HG03575 (cell line): Measurements from ENCODE around the gene OTOP2.

ENCODE experiments used
- ATAC-seq: cut with Tn5 transposase; IDR thresholded peaks from one replicate; pipeline ENCODE4 v1.9.1; 2021; ENCODE audit not compliant: unreplicated experiment, insufficient number of reproducible peaks, low FRiP score; ENCODE audit errors: extremely low read depth

Gene OTOP2

DNA sequence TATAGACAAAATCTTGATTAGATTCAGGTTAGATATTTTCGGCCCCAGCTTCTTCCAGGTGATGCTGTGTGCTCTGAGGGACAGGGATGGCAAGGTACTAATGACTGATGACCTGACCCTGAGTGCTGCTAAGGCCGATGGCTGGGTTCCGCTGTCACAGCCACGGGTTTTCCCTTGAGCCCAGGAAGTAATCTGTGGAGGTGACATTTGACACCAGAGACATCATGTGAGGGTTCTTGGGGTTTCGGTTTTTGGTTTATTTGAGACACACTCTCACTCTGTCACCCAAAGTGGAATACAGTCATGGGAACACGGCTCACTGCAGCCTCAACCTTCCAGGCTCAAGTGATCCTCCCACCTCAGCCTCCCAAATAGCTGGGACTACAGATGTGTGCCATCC lies 21.5 kb downstream of the OTOP2 start:
- ATAC-seq: no peak

DNA sequence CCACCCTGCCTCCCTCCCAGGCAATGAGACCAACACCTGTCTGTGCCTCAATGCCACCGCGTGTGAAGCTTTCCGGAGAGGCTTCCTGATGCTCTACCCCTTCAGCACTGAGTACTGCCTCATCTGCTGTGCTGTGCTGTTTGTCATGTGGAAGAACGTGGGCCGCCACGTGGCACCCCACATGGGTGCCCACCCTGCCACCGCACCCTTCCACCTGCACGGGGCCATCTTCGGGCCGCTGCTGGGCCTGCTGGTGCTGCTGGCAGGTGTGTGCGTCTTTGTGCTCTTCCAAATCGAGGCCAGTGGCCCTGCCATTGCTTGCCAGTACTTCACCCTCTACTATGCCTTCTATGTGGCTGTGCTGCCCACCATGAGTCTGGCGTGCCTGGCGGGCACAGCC lies 22.6 kb downstream of the OTOP2 start:
- ATAC-seq: no peak

DNA sequence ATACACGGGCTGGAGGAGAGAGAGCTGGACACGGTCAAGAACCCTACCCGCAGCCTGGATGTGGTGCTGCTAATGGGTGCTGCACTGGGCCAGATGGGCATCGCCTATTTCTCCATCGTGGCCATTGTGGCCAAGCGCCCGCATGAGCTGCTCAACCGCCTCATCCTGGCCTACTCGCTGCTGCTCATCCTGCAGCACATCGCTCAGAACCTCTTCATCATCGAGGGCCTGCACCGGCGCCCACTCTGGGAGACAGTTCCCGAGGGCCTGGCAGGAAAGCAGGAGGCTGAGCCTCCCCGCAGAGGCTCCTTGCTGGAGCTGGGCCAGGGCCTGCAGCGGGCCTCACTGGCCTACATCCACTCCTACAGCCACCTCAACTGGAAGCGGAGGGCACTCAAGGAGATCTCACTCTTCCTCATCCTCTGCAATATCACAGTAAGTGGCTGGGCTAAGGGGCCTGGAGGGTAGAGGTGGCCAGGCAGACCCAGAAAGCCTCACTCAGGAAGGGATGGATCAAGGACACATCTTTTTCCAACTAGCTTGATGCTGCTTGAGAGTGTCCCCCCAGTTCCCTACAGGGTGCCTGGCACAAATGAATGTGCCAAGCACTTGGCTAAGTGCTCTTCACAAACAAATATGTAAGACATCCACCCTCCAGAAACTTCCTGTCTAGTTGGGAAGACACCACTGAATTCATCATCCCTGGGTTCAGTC lies 23.1 kb downstream of the OTOP2 start:
- no peak for ATAC-seq

DNA sequence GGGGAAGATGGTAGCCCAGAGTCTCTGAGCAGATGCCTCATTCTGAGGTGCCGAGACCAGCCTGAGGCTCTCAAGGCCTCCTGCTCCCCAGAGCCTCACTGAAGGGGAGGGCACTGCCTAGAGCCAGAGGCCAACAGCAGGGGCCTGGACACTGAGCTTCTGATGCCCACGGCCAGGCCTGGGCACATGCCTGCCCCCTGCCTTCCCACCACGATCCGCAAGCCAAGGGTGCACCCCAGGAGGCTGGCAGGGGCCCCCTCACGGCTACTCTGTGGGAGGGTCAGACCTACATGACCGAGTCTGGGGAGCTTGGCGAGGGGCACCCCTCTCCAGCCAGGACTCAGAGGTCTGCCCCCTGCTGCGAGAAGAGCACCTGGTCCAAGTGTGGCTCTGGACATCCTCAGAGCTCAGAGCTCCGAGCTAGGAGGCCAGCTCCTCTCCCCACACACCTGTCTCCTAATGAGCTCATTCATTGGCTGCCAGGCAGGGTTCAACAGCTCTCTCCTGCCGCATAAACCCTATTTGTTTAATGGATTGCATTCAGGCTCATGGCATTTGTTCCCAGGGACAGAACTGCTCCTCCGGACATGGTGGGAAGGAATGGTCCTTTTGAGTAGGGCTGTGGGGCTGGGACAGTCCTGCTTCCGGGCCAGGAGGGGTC lies 25.5 kb downstream of the OTOP2 start:
- ATAC-seq: no peak

DNA sequence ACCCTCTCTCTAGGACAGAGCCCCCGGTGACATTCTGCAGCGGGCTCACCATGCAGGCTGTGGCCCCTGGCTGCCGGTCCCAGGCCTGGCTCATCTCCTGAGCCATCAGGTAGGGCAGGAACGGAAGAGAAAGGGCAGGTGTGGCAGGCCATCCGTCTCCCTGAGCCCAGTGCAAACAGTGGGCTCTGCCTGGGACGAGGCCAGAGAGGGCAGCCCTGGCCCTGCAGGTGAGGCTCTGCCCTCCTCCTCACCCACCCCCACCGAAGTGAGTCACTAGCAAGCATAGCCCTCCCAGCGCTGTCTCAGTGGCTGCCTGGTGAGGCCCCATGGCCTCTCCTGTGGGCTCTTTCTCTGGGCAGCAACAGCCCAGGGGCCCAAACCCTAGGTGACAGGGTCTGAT lies 26.1 kb downstream of the OTOP2 start:
- ATAC-seq: no peak

DNA sequence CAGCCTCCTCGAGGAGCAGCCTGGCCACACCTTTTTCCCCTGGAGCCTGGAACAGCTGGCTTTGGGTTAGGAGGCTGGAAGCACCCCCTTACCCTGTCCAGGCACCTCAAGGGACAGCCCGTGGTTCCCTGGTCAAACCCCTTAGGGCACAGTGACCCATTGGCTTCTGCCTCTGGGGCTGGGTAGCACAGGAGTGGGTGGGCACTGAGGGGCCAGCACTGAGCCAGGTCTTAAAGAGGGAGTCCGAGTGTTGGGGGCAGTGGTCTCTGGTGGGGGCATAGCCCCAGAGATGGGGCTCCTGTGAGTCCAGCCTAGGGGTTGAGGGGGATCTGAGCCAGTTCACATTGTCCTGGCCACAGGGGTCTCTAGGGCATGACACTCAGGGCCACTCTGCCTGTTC lies 27.0 kb downstream of the OTOP2 start:
- ATAC-seq: no peak

DNA sequence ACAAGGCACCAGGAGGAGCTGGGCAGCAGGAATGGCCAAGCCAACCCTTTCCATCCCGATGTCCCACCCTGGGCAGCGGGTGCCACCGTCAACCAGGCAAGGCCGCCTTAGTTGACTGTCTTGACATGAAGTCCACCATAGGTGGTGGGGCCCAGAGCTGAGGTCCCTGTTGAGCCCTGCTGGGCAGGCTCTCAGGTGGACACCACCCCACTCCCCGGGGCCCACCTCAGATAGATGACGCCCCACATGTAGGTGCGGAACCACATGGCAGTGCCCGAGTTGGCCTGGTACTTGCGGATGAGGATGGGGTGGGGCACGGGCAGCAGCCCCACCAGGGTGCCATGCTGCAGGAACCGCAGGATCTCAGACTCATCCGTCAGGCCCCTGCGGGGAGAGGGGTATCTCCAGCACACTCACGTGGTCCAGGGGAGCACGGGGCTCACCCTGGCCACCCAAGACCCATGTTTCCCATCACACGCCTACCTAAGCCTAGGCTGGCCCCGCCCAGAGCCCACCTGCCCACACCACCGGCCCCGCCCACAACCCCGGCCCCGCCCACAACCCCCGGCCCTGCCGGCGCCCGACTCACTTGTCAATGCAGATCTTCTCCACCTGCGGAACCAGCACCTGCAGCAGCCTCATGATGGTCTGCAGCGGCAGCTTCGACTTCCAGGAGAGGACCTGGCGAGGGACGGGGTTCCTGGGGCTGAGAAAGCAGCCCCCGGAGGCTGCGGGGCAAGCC lies 27.8 kb downstream of the OTOP2 start:
- no peak for ATAC-seq

DNA sequence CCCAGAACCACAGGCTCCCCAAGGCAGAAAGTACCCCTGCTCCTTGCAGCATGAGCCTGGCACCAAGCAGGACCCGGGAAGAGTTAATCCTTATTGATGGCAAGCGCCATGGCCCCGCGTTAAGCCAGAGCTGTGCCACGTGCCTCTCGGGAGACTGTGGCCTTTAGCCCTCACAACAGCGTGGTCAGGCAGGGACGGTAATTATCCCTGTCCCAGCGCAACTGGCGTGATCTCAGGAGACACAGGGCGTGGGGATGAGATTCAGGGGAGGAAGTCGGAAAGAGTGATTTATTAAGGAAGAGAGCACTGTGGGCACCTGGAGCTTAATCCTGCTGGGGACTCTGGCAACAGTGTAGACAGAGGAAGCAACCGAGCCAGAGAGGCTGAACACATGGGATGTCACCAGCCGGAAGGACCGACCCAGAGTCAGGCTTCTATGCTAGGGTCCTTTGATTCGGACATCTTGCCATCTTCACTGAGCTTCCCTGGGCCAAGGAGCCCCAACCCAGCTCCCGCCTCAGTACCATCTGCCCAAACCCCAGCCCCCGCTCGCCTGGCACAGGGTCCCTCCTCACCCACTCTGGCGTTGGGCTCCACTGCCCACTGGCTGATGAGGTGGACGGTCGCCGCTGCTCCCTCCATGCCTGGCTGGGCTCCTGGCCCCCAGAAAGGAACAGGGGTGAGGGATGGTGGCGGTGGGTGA lies 28.5 kb downstream of the OTOP2 start:
- no peak for ATAC-seq

DNA sequence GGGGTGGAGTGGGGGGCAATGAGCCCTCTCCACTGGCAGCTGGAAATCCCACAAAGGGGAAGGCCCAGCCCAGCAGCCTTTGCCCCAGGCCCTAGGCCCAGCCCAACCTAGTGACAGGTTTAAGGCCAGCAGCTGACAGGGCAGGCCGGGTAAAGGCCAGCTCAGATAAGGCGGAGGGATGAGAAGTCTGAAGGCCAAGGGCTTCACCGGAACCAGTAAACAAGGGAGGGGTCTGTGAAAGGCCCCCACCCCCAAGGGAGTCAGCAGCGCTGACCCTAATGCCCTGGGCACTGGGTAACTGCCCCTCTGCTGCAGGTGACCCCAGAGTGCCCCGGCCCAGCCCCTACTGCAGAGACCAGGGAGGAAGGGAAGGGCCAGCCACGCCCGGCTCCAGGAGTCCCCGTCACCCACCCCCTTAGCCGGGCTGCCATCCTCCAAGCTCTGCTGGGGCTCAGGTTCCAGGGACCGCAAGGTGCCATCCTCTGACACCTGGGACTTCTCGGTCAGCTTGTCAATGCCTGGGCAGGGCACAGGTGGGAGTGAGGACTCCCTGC lies 29.1 kb downstream of the OTOP2 start:
- ATAC-seq: no peak

DNA sequence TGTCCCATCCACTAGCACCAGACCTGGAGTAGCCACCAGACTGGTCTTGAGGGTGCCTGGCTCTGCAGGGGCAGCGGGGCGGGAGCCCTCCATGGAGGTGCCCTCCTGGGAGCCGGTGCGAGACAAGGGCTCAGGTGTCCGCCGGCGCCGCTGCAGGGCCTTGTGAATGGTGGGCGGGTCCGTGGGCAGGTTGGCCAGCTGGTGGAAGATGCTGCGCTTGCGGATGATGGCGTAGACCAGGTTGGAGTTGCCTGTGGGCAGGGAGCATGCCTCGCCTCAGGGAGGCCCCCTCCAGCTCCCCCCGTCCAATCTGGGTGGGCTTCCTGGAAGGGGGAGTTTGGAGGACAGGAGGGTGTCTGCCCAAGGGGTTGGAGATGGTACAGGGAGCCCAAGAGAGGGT lies 30.0 kb downstream of the OTOP2 start:
- no peak for ATAC-seq

DNA sequence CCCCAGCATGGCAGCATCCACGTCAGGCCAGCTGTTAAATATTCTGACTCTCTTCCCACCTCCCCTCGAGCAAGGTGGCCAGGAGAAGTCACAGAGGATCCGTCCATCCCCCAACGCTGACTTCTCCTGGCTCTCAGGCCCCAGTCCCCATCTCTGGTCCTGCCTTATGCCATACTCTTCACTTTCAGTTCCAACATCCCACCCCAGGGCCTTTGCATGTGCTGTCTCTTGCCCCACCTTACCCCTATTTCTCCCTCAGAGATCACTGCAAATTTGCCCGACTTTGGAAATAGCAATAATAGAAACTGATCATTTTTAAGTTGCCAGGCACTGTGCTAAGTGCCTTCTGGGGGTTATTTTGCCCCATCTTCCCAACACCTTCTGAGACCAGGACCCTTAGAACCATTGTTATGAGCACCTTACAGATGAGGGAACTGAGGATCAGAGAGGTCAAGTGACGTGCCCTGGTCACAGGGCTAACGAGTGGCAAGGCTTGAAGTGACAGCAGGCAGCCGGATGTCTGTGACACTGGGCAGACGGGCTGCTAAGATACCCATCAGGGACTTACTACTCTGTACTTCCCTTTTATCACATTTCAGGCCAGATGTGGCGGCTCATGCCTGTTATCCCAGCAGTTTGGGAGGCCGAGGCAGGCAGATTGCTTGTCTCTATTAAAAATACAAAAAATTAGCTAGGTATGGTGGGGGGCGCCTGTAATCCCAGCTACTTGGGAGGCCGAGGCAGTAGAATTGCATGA lies 30.8 kb downstream of the OTOP2 start:
- no peak for ATAC-seq

DNA sequence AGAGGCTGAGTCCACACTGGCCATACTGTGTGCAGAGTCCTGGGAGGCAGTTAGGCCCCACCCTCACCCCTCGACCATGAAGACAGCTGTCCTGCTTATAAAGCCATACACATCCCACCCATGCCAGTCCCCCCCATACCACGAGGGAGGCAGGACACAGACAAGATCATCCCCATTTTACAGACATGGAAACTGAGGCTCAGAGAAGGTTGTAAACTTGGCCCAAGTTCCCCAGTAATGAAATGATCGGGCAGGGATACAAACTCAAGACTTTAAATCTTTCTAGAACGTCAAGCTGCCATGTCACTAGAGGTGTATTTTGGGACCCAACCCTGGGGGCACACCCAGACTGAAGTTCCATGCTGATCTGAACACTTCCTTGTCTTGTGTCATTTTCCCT lies 32.0 kb downstream of the OTOP2 start:
- no peak for ATAC-seq

DNA sequence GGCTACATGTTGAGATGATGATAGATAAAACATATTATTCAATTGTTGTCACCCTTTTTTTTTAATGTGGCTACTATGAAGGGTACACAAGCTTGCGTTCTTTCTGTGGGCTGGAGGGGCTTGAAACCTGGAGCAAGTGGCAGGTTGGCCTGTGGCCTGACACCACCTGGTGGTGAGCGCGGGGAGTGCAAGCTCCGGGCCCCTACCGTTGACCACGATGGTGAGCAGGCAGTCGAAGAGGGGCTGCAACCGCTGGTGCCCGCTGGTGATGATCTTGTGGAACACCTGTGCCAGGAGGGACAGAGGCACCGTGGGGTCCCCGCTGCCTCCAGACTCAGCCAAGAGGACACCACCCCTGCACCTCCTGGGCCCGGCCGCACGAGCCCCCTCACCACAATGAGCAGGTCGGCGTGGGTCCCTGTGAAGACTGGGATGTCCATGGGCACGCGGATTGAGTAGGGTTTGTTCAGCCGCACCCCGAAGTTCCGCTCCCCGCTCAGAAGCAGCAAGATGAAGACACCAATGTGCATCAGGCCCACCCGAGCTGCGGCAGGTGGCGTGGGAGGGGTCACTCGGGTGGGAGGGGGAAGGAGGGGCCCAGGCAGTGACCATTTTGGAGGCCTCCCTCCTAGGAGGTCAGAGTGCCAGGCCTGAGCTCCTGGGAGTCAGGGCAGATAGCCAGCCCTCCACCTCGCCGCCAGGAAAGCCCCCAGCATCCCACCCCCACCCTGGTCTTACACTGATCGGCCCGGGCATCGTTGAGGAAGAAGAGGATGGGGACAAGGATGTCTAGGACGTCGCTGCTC lies 34.1 kb downstream of the OTOP2 start:
- ATAC-seq: no peak

DNA sequence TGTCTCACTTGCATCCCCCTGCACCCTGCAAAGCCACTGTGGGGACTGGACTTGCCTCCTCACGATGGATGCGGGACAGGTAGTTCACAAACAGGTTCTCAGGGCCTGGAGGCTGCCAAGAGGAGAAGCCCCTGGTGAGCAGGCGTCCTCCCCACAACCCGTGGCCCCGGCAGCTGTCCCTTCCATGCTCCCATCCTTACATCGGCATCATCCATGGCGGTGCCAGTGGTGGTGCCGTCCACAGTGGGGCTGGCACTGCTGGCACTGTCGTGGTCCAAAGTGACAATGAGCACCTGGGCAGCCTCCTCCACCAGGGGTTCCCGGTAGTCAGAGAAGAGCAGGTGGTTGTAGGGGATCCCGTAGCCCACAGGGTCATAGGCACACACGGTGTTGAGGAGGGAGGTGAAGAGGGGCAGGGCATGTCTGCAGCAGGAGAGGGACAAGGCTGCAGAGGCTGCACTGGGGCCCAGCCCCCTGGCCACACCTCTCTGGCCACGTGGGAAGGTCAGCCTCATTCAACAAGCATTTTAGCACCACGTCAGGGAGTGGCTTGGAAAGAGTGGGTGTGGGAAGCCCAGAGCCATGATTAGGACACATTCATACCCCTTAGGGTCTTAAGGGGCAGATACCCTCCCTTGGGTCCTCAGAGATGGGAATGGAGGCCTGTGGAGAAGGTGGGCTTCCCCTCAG lies 35.9 kb downstream of the OTOP2 start:
- no peak for ATAC-seq

DNA sequence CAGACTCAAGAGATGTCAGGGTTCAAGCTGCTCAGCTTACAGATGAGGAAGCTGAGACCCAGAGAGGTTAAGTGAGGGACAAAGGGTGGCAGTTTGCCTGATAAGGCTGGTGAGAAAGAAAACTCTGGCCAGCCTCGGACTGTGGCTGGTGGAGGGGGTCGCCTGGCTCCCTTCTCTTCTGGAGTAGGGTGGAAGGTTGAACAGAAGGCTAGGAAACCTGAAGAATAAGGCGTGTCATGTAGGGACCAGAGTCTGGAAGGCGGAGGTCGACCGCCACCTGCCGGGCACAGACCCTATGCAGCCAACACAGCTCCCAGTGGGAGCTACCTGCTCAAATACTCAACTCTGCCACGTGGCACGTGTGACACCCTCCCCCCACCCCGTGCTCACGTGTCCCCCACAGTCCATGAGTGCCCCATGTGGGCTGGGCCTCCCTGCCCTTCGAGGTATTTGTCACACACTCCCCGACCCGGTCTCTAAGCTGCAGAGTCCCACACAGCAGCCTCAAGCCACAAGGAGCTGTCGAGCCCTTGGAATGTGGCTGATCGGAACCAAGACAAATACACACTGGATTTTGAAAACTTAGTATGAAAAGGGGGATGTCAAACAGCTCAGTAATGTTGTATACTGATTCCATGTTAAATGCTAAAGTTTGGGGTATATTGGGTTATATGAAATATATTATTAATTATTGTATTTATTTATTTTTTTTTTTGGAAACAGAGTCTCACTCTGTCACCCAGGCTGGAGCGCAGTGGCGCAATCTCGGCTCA lies 36.7 kb downstream of the OTOP2 start:
- no peak for ATAC-seq

DNA sequence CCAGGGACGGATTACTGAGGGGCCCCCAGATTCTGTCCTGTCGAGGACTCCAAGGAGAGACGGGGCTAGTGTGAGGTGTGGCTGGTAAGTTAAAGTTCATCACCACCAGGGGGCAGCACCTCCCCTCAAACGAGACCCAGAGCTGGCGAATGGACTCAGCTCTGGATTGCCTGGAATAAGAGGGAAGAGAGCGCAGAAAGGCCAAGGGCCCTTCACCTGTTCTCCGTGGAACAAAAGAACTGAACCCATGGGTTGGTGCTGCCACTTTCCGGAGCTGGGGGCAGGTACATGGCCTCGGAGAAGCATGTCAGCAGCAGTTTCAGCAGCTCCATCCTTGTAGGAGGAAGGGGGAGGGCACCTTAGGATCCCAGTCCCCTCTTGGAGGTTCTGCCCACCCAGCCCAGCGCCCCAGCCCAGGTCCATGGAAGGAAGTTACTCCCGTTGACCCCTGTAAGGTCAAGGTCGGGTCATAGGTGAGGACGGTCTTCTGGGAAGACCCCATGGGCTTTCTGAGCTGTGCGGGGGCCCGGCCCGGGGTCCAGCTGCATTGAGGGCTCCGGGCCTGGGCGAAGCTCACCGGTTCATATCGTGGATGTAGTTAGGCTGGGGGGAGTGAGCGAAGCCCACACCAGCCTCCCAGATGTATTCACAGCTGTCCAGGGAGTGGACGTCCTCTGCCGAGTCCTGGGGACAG lies 37.7 kb downstream of the OTOP2 start:
- ATAC-seq: no peak
